HepG2 (cell line): ENCODE measurements around the gene PCBD1. TPM values are rescaled to one million over a fixed set of nuclear protein-coding genes. Genes with fewer than 3 reads are reported as not detected.

Source experiments
- AFF4 ChIP-seq: sonication (generic); formaldehyde crosslinking; IDR thresholded peaks from 2 replicates; pipeline ENCODE4 v1.4.0; 2020; ENCODE audit warnings: missing genetic modification reagents
- ETV5 ChIP-seq: IDR thresholded peaks from 2 replicates; pipeline ENCODE4 v1.6.1; 2018; ENCODE audit warnings: missing biosample characterization, missing genetic modification reagents, inconsistent platforms, borderline replicate concordance
- FOXA1 ChIP-seq, 2 experiments: fragments of 450-650 bp in 1 of 2; sonication (generic) in 1 of 2; formaldehyde crosslinking in 1 of 2; IDR thresholded peaks; 2 replicates each; pipeline versions ENCODE4 v1.4.0 to v1.6.1; 2016 to 2020; ENCODE audit warnings: missing genetic modification reagents in 1 of 2
- GLMP ChIP-seq: sonication (generic); formaldehyde crosslinking; IDR thresholded peaks from 2 replicates; pipeline ENCODE4 v1.9.0; 2021; ENCODE audit warnings: missing genetic modification reagents, mild to moderate bottlenecking, borderline replicate concordance
- HNRNPLL ChIP-seq: fragments of 200-400 bp; formaldehyde crosslinking; IDR thresholded peaks from 2 replicates; pipeline ENCODE4 v1.6.1; 2017; ENCODE audit warnings: mild to moderate bottlenecking, low read depth, low read length; ENCODE audit not compliant: poor library complexity, severe bottlenecking
- KAT2B ChIP-seq: fragments of 150-350 bp; IDR thresholded peaks from 2 replicates; pipeline ENCODE4 v1.6.1; 2014; ENCODE audit warnings: low read depth, low read length, borderline replicate concordance
- NCOA1 ChIP-seq: sonication (generic); formaldehyde crosslinking; IDR thresholded peaks from 2 replicates; pipeline ENCODE4 v1.9.0; 2021; ENCODE audit warnings: missing genetic modification reagents
- SIX1 ChIP-seq: sonication (generic); formaldehyde crosslinking; IDR thresholded peaks from 2 replicates; pipeline ENCODE4 v1.4.0; 2020; ENCODE audit warnings: missing genetic modification reagents, borderline replicate concordance
- SKIL ChIP-seq: sonication (generic); formaldehyde crosslinking; IDR thresholded peaks from 2 replicates; pipeline ENCODE4 v1.8.0; 2022; ENCODE audit warnings: missing genetic modification reagents, mild to moderate bottlenecking, moderate library complexity, borderline replicate concordance
- TCF12 ChIP-seq, 2 experiments: fragments of 450-650 bp in 1 of 2; sonication (generic) in 1 of 2; formaldehyde crosslinking in 1 of 2; IDR thresholded peaks; 2 replicates each; pipeline versions ENCODE4 v1.6.1 to v1.8.0; 2017 to 2022; ENCODE audit warnings: antibody characterized with exemption in 1 of 2, mild to moderate bottlenecking in 1 of 2, missing genetic modification reagents in 1 of 2, moderate library complexity in 1 of 2
- TERF1 ChIP-seq: sonication (generic); formaldehyde crosslinking; IDR thresholded peaks from 2 replicates; pipeline ENCODE4 v1.8.0; 2022; ENCODE audit warnings: mild to moderate bottlenecking, missing genetic modification reagents, moderate library complexity
- ZBTB7B ChIP-seq: sonication (generic); formaldehyde crosslinking; IDR thresholded peaks from 2 replicates; pipeline ENCODE4 v1.4.0; 2020; ENCODE audit warnings: missing genetic modification reagents
- ZFP37 ChIP-seq: sonication (generic); formaldehyde crosslinking; IDR thresholded peaks from 2 replicates; pipeline ENCODE4 v1.4.0; 2020; ENCODE audit warnings: missing genetic modification reagents, borderline replicate concordance
- ZNF333 ChIP-seq: sonication (generic); formaldehyde crosslinking; IDR thresholded peaks from 2 replicates; pipeline ENCODE4 v1.4.0; 2020; ENCODE audit warnings: mild to moderate bottlenecking, missing genetic modification reagents, borderline replicate concordance
- ZNF670 ChIP-seq: sonication (generic); formaldehyde crosslinking; IDR thresholded peaks from 2 replicates; pipeline ENCODE4 v1.8.0; 2022; ENCODE audit warnings: mild to moderate bottlenecking, missing genetic modification reagents, borderline replicate concordance
- polyA plus RNA-seq, 8 experiments: library from polyadenylated mRNA; depleted of rRNA in 3 of 8; stranded (reverse) in 7 of 8; unstranded in 1 of 8; fragments of >200 nt; fragmentation: Illumina TruSeq in 4 of 8; extraction: Trizol in 4 of 8; gene quantifications; 2 replicates each; pipeline versions ENCODE4 v1.2.1 to v1.2.3, GENCODE V29; 2011 to 2016; ENCODE audit warnings: low read depth in 4 of 8, missing spikeins in 1 of 8, mixed read lengths in 1 of 8; ENCODE audit not compliant: insufficient read depth in 1 of 8
- total RNA-seq, 5 experiments: library from RNA; depleted of rRNA; stranded (reverse); fragments of >200 nt; fragmentation: Illumina TruSeq; extraction: Trizol; gene quantifications; 2 replicates each; pipeline ENCODE4 v1.2.3, GENCODE V29; 2016; ENCODE audit warnings: low read depth in 1 of 5

Gene PCBD1
- total and polyA plus RNA-seq, 2 of the 13 experiments (the other 11 are each of a cell fraction or from before 2014, with no cell fraction given): 95.3 to 168 TPM

- no peak for TF ChIP-seq AFF4
- no peak for TF ChIP-seq NCOA1 (CRISPR knock-in tag)
- 0 out of 2 replicates have a peak, but pooled peaks have one; percentile 21 for TF ChIP-seq SKIL (CRISPR knock-in tag)
- no peak for TF ChIP-seq TERF1 (CRISPR knock-in tag)
- no peak for TF ChIP-seq ZNF333 (CRISPR knock-in tag)
- TF ChIP-seq ZFP37 (CRISPR knock-in tag): 0 out of 2 replicates have a peak, but pooled peaks have one; percentile 38
- TF ChIP-seq SIX1 (CRISPR knock-in tag): peak; percentile 54; the same call in 1 of the 2 replicates
- no peak for TF ChIP-seq FOXA1 (IDR thresholded peaks at IDR 0.05)
- peak; percentile 33; the same call in 1 of the 2 replicates for TF ChIP-seq FOXA1 (CRISPR knock-in tag; IDR thresholded peaks at IDR 0.05)
- TF ChIP-seq KAT2B: no peak
- TF ChIP-seq ZBTB7B: 0 out of 2 replicates have a peak, but pooled peaks have one; percentile 53
- TF ChIP-seq TCF12 (IDR thresholded peaks at IDR 0.05): no peak
- no peak for TF ChIP-seq TCF12 (CRISPR knock-in tag; IDR thresholded peaks at IDR 0.05)
- TF ChIP-seq ZNF670: no peak
- peak; percentile 26; the same call in 1 of the 2 replicates for TF ChIP-seq ETV5 (CRISPR knock-in tag)
- TF ChIP-seq GLMP: no peak
- TF ChIP-seq HNRNPLL: peak; percentile 31
Observed at GRCh38 chr10:70890917-70891431, 2.6 kb upstream of the PCBD1 start (continued).
